Measurements from ENCODE around the gene THADA. TPM values are rescaled to one million over a fixed set of nuclear protein-coding genes. Genes with fewer than 3 reads are reported as not detected.
A peak's percentile ranks its signal among the peaks of the same experiment; 100 is the strongest.
"Not testable (repeated sequence)": the region's sequence is repeated elsewhere in the genome, so short reads cannot be mapped to it uniquely, and the experiment has no call there.

THADA gene
- total RNA-seq, 1 donor from 2014 or later, result 19.4 TPM

DNA sequence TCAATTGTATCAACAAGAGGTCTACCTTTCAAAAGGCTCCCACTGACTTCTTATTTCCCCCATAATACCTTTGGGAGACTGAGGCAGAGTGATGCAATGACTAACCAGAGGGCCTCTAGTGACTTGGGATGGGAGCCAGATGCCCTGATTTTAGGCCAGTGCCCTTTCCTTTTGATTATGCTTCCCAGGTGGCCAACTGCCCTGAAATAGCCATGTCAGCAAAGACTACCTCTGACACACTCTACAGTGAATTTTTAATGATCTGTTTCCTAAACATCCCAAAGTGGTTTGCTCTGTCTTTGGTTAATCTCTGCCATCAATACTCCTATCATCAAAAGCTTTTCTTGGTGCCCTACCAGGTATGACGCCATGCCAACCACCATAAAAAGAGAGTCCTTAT is 303.5 kb downstream of the THADA start:
- TF ChIP-seq, protein P1, sequence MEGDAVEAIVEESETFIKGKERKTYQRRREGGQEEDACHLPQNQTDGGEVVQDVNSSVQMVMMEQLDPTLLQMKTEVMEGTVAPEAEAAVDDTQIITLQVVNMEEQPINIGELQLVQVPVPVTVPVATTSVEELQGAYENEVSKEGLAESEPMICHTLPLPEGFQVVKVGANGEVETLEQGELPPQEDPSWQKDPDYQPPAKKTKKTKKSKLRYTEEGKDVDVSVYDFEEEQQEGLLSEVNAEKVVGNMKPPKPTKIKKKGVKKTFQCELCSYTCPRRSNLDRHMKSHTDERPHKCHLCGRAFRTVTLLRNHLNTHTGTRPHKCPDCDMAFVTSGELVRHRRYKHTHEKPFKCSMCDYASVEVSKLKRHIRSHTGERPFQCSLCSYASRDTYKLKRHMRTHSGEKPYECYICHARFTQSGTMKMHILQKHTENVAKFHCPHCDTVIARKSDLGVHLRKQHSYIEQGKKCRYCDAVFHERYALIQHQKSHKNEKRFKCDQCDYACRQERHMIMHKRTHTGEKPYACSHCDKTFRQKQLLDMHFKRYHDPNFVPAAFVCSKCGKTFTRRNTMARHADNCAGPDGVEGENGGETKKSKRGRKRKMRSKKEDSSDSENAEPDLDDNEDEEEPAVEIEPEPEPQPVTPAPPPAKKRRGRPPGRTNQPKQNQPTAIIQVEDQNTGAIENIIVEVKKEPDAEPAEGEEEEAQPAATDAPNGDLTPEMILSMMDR (IDR thresholded peaks at IDR 0.05; ENCODE audit: unreplicated experiment), result no peak
- Mint-ChIP-seq H3K27me3 (ENCODE audit: unreplicated experiment) (no peaks in the 10 kb centered on the region), H3K36me3 (ENCODE audit: low read depth, unreplicated experiment) (peaks cover 16% of the 10 kb centered on the region), H3K9me3 (ENCODE audit: unreplicated experiment) (no peaks in the 10 kb centered on the region), H3K4me3 (ENCODE audit: unreplicated experiment) (no peak overlapping the region), H3K27ac (ENCODE audit: unreplicated experiment) (no peak overlapping the region), H3K4me1 (ENCODE audit: unreplicated experiment) (peaks cover 4% of the 10 kb centered on the region)
- no peak for DNase-seq (ENCODE audit: low spot score)

DNA sequence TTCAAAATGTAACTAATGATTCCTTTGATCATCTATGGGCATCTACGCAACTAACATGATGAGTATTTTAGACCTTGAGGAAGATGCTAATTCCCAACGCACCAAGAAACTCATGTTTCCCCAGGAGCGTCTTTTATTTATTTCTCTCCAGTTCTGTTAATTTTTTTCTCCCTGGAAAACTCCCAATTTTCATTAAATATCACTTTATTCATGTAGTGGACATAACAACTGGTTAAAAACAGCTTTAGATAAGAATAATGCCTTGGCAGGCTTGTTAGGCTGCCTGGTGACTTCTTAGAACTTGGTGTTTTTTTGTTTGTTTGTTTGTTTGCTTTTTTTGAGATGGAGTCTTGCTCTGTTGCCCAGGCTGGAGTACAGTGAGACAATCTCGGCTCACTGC is 306.5 kb downstream of the THADA start:
- peaks cover 8% of the 10 kb centered on the region for H3K9me3 Mint-ChIP-seq (ENCODE audit: unreplicated experiment)
- no peaks in the 10 kb centered on the region for H3K27me3 Mint-ChIP-seq (ENCODE audit: unreplicated experiment)
- H3K36me3 Mint-ChIP-seq (ENCODE audit: low read depth, unreplicated experiment), result peaks cover 42% of the 10 kb centered on the region
- no peak overlapping the region for H3K27ac Mint-ChIP-seq (ENCODE audit: unreplicated experiment)
- no peak for DNase-seq (ENCODE audit: low spot score)
- no peak overlapping the region for H3K4me3 Mint-ChIP-seq (ENCODE audit: unreplicated experiment)
- H3K4me1 Mint-ChIP-seq (ENCODE audit: unreplicated experiment), result peaks cover 4% of the 10 kb centered on the region
- TF ChIP-seq, protein P1 (IDR thresholded peaks at IDR 0.05; ENCODE audit: unreplicated experiment), result no peak

DNA sequence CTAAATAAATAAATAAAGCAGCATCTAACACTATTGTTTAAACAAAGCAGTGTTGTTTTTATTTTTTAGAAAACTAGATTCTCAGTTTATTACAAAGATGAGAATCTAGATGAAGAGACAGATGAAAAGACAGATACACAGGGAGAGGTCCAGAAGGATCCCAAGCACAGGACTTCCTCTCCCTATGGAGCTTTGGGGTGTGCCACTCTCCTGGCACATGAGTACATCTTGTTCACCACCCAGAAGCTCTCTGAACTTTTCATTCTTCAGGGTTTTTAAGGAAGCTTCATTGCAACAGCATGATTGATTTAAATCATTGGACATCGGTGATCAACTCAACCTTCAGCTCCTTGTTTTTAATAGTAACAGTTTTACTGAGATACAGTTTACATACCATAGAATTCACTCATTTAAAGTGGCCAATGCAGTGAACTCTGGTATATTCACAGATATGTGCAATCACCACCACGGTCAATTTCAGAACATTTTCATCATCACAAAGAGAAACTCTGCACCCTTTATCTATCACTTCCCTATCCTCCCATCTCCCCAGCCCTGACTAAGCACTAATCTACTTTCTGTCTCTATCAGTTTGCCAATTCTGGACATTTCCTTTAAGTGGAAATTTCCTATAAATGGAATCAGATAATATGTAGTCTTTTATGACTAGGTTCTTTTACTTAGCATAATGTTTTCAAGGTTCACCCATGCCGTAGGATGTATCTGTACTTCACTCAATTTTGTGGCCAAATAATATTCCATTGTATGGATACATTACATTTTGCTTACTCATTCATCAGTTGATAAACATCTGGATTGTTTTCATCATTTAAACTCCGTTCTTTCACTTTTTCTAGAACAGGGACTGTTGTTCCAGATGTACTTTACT is 307.2 kb downstream of the THADA start:
- Mint-ChIP-seq H3K9me3 (ENCODE audit: unreplicated experiment) (peaks cover 10% of the 10 kb centered on the region), H3K36me3 (ENCODE audit: low read depth, unreplicated experiment) (peaks cover 49% of the 10 kb centered on the region), H3K4me3 (ENCODE audit: unreplicated experiment) (peak overlapping the region; percentile 3), H3K27ac (ENCODE audit: unreplicated experiment) (no peak overlapping the region), H3K4me1 (ENCODE audit: unreplicated experiment) (peaks cover under 1% of the 10 kb centered on the region), H3K27me3 (ENCODE audit: unreplicated experiment) (no peaks in the 10 kb centered on the region)
- DNase-seq (ENCODE audit: low spot score), result no peak
- TF ChIP-seq, protein P1 (IDR thresholded peaks at IDR 0.05; ENCODE audit: unreplicated experiment), result no peak

DNA sequence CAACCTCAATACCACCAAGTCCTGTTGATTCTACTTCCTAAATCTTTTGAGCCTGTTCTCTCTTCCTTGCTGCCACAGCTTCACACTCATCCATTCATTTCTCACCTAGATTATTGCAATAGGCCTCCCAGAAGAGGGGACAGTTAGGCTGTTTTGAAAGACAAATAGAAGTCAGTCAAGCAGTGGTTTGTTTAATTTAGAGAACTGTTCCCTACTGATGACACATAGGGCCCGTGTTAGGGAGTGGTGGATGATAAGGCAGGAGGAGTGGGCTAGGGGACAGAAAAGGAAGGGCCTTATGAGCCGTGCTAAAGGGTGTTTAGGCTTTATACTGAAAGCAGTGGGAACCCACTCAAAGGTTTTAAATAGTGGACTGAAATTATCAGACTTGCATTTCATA is 309.9 kb downstream of the THADA start:
- TF ChIP-seq, protein P1 (IDR thresholded peaks at IDR 0.05; ENCODE audit: unreplicated experiment), result no peak
- no peak for DNase-seq (ENCODE audit: low spot score)
- peak overlapping the region; percentile 26 for H3K4me3 Mint-ChIP-seq (ENCODE audit: unreplicated experiment)
- peaks cover 68% of the 10 kb centered on the region for H3K36me3 Mint-ChIP-seq (ENCODE audit: low read depth, unreplicated experiment)
- peaks cover 19% of the 10 kb centered on the region for H3K9me3 Mint-ChIP-seq (ENCODE audit: unreplicated experiment)
- H3K4me1 Mint-ChIP-seq (ENCODE audit: unreplicated experiment), result no peaks in the 10 kb centered on the region
- no peak overlapping the region for H3K27ac Mint-ChIP-seq (ENCODE audit: unreplicated experiment)
- peaks cover 1% of the 10 kb centered on the region for H3K27me3 Mint-ChIP-seq (ENCODE audit: unreplicated experiment)

DNA sequence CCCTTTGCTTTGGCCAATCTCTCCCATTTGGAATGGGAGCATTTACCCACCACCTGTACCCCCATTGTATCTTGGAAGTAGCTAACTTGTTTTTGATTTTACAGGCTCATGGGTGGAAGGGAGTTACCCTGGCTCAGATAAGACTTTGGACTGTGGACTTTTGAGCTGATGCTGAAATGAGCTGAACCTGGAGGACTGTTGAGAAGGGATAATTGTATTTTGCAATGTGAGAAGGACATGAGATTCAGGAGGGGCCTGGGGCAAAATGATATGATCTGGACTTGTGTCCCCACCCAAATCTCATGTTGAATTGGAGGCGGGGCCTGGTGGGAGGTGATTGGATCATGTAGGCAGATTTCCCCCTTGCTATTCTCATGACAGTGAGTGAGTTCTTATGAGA is 310.9 kb downstream of the THADA start:
- H3K4me1 Mint-ChIP-seq (ENCODE audit: unreplicated experiment), result no peaks in the 10 kb centered on the region
- TF ChIP-seq, protein P1 (IDR thresholded peaks at IDR 0.05; ENCODE audit: unreplicated experiment), result no peak
- H3K27me3 Mint-ChIP-seq (ENCODE audit: unreplicated experiment), result peaks cover 1% of the 10 kb centered on the region
- H3K4me3 Mint-ChIP-seq (ENCODE audit: unreplicated experiment), result peak overlapping the region; percentile 87
- no peak for DNase-seq (ENCODE audit: low spot score)
- peaks cover 71% of the 10 kb centered on the region for H3K36me3 Mint-ChIP-seq (ENCODE audit: low read depth, unreplicated experiment)
- peaks cover 19% of the 10 kb centered on the region for H3K9me3 Mint-ChIP-seq (ENCODE audit: unreplicated experiment)
- H3K27ac Mint-ChIP-seq (ENCODE audit: unreplicated experiment), result no peak overlapping the region

DNA sequence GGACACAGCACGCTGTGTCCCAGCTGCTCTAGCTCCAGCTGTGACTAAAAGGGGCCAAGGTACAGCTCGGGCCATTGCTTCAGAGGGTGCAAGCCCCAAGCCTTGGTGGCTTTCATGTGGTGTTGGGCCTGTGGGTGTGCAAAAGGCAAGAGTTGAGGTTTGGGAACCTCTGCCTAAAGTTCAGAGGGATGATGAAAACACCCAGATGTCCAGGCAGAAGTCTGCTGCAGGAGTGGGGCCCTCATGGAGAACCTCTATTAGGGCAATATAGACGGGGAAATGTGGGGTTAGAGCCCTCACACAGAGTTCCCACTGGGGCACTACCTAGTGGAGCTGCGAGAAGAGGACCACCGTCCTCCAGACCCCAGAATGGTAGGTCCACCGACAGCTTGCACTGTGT is 311.5 kb downstream of the THADA start:
- H3K4me1 Mint-ChIP-seq (ENCODE audit: unreplicated experiment); H3K4me3 Mint-ChIP-seq (ENCODE audit: unreplicated experiment); H3K27me3 Mint-ChIP-seq (ENCODE audit: unreplicated experiment); DNase-seq (ENCODE audit: low spot score); H3K27ac Mint-ChIP-seq (ENCODE audit: unreplicated experiment): not testable (repeated sequence)
- Mint-ChIP-seq H3K36me3 (ENCODE audit: low read depth, unreplicated experiment) (peaks cover 75% of the 10 kb centered on the region), H3K9me3 (ENCODE audit: unreplicated experiment) (peaks cover 19% of the 10 kb centered on the region)
